Suppressor macrophage treated with lipopolysaccharide for 4 hours (primary cell): Measurements from ENCODE around the gene CCN2.
A peak's percentile ranks its signal among the peaks of the same experiment; 100 is the strongest.

Experiments used
- DNase-seq: peaks from one replicate; pipeline ENCODE4 v3.0.0-alpha.2; 2020

Gene CCN2

GRCh38 chr6:131950767-131951575 is at the start of gene CCN2:
TSS of gene CCN2 (minus strand) at chr6:131951372. CDS start at chr6:131951172, 200 bp downstream.
- DNase-seq: peak; percentile 10

DNA sequence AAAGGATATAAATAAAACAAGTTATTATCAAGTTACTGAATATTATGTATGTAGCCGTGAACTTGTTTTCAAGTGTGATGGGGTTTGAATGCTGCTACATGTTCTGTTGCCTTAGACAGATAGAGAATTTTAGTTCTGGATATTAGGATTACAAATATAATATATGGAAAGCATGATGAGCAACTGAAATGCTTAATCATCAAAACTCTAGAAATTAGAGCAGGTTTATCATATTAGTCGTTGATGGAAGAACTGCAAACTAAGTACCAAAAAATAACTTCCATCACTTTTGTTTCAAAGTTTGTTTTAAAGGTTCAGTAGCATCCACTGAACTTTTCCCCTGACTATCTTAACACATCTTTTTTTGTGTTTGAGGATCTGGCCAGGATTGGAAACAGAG is 49.1 kb upstream of the CCN2 start:
- DNase-seq: no peak

- no peak for DNase-seq
Observed at GRCh38 chr6:131999545-132000146, 48.5 kb upstream of the CCN2 start.

GRCh38 chr6:131998255-131998982 is 47.2 kb upstream of the CCN2 start:
- no peak for DNase-seq

- DNase-seq: no peak
Observed at GRCh38 chr6:131997429-131998153, 46.4 kb upstream of the CCN2 start.

DNA sequence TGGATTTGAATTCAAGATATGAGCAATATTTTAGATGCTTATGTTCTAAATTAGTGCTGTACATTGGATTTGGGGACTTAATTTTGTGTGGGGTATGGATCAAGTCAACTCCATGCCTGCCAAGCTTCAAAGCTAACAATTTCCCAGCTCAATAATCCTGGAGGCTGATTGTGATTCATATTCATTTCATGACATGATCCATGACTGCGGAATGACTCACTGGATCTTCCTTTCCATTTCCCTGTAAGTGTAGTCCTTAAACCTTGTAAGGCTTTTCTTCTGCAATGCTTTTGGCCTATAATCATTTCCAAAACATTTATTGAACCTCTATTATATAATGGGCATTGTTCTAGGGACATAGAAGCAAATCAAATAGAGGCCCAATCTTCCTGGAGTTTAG is 44.7 kb upstream of the CCN2 start:
- no peak for DNase-seq

GRCh38 chr6:131992557-131992956 is 41.4 kb upstream of the CCN2 start:
- no peak for DNase-seq

GRCh38 chr6:131989036-131989435 is 37.9 kb upstream of the CCN2 start:
- DNase-seq: no peak

GRCh38 chr6:131982740-131983259 is 31.6 kb upstream of the CCN2 start:
- no peak for DNase-seq

GRCh38 chr6:131981624-131981978 is 30.4 kb upstream of the CCN2 start:
- no peak for DNase-seq

DNA sequence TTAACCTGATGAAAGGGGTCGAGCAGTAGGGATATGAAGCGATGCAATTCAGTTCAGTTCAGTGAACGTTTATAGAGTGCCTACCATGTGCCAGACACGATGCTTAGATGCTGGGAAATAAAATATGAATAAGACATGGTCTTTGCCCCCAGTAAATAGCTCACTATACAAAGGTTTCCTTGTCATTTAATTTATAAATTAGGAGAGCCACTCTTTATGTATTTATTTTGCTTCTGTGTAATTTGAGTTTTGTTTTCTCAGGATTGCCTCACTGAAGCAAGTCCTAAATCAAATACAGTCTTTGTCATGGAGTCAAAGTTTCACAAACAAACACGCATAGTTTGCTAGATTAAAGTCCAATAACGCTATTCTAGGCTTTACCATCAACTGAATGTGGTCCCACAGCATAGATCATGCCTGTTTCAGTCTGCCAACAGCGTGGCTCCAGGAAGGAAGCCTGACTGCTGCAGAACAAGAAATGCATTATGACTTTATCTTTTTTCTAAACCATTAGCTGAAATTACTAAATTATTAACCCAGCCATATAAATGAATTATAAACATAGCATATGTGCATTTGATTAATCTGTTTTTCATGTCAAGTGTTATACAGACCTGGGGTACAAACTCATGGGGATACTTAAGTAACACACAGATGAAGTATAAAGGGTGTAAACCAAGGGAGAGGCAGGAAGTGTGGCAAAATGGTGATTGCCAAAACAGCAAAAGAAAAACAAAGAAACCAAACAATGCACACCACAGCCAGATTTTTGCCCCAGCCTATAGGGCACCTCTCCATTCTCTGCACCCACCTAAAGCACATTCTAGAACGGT is 29.8 kb upstream of the CCN2 start:
- no peak for DNase-seq

DNA sequence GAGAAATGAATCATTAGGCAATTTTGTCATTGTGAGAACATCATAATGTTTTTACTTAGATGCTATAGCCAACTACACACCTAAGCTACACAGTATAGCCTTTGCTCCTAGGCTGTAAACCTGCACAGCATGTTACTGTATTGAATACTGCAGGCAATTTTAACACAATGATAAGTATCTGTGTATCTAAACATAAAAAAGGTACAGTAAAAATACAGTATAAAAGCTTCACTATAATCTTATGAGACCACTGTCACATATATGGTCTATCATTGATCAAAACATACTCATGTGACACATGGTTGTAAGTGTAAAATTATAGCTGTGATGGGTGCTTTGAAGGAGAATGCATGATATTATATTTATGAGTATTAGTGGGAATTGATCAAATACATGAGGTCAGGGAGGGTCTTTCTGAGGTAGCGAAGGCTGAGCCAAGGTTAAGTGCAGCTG is 29.2 kb upstream of the CCN2 start:
- DNase-seq: no peak

- DNase-seq: no peak
Observed at GRCh38 chr6:131979515-131980337, 28.6 kb upstream of the CCN2 start.

GRCh38 chr6:131978522-131978921 is 27.4 kb upstream of the CCN2 start:
- no peak for DNase-seq

- DNase-seq: no peak
Observed at GRCh38 chr6:131976545-131977061, 25.4 kb upstream of the CCN2 start.

- DNase-seq: no peak
Observed at GRCh38 chr6:131972741-131973140, 21.6 kb upstream of the CCN2 start.

- DNase-seq: no peak
Observed at GRCh38 chr6:131970076-131970859, 19.1 kb upstream of the CCN2 start.

GRCh38 chr6:131968656-131969055 is 17.5 kb upstream of the CCN2 start:
- no peak for DNase-seq

GRCh38 chr6:131967948-131968347 is 16.8 kb upstream of the CCN2 start:
- DNase-seq: no peak

GRCh38 chr6:131966443-131966842 is 15.3 kb upstream of the CCN2 start:
- no peak for DNase-seq
